Mesenchymal stem cell (in vitro differentiated cells and primary cell): Measurements from ENCODE around the gene CARNS1.

Source experiments
- DNase-seq: peaks from one replicate; pipeline ENCODE4 v3.0.0-alpha.2; 2013
- H2AFZ ChIP-seq: one replicate; pipeline ENCODE4 v1.6.1; 2013; ENCODE audit warnings: low read depth, mild to moderate bottlenecking, control low read depth, inconsistent platforms, low read length, moderate library complexity
- H2AK5ac ChIP-seq: 2 replicates; pipeline ENCODE4 v1.6.1; 2013; ENCODE audit warnings: low read length, moderate library complexity, mild to moderate bottlenecking, inconsistent platforms; ENCODE audit not compliant: severe bottlenecking
- H2BK120ac ChIP-seq: one replicate; pipeline ENCODE4 v1.6.1; 2013; ENCODE audit warnings: low read depth, mild to moderate bottlenecking, inconsistent platforms, low read length, moderate library complexity
- H2BK12ac ChIP-seq, 2 experiments: one replicate each; pipeline ENCODE4 v1.6.1; 2013; ENCODE audit warnings: inconsistent platforms in 2 of 2, low read length in 2 of 2, mild to moderate bottlenecking in 2 of 2, moderate library complexity in 2 of 2, control low read depth in 1 of 2
- H2BK15ac ChIP-seq: one replicate; pipeline ENCODE4 v1.6.1; 2013; ENCODE audit warnings: mild to moderate bottlenecking, low read depth, inconsistent platforms; ENCODE audit not compliant: poor library complexity, severe bottlenecking
- H2BK5ac ChIP-seq: 2 replicates; pipeline ENCODE4 v1.6.1; 2013; ENCODE audit warnings: low read depth, mild to moderate bottlenecking, low read length, control low read depth, inconsistent platforms; ENCODE audit not compliant: poor library complexity, severe bottlenecking
- H3K14ac ChIP-seq, 2 experiments: one replicate each; pipeline ENCODE4 v1.6.1; 2013; ENCODE audit warnings: inconsistent platforms in 2 of 2, low read length in 2 of 2, control low read depth in 1 of 2, mild to moderate bottlenecking in 1 of 2, moderate library complexity in 1 of 2
- H3K18ac ChIP-seq, 2 experiments: one replicate each; pipeline ENCODE4 v1.6.1; 2013; ENCODE audit warnings: inconsistent platforms in 2 of 2, low read length in 2 of 2, control low read depth in 1 of 2, low read depth in 1 of 2, mild to moderate bottlenecking in 1 of 2
- H3K23ac ChIP-seq, 2 experiments: one replicate each; pipeline ENCODE4 v1.6.1; 2013; ENCODE audit warnings: inconsistent platforms in 2 of 2, low read length in 2 of 2, mild to moderate bottlenecking in 2 of 2, moderate library complexity in 2 of 2, control low read depth in 1 of 2
- H3K27ac ChIP-seq: 2 replicates; pipeline ENCODE4 v1.5.1; 2013; ENCODE audit warnings: mild to moderate bottlenecking, moderate library complexity, low read length, control low read depth, inconsistent platforms; ENCODE audit not compliant: poor library complexity, severe bottlenecking
- H3K27me3 ChIP-seq, 2 experiments: 2 replicates each; pipeline versions ENCODE4 v1.6.1 to v1.7.0; 2013; ENCODE audit warnings: low read length in 2 of 2, mild to moderate bottlenecking in 2 of 2, moderate library complexity in 2 of 2, control low read depth in 1 of 2, inconsistent platforms in 1 of 2; ENCODE audit not compliant: control insufficient read depth in 1 of 2, insufficient read depth in 1 of 2
- H3K36me3 ChIP-seq, 2 experiments: 2 replicates each; pipeline versions ENCODE4 v1.6.1 to v1.7.0; 2013; ENCODE audit warnings: low read length in 2 of 2, control low read depth in 1 of 2, inconsistent platforms in 1 of 2, low read depth in 1 of 2, mild to moderate bottlenecking in 1 of 2; ENCODE audit not compliant: insufficient read depth in 2 of 2, control insufficient read depth in 1 of 2
- H3K4ac ChIP-seq, 2 experiments: one replicate each; pipeline ENCODE4 v1.6.1; 2013; ENCODE audit warnings: inconsistent platforms in 2 of 2, low read length in 2 of 2, mild to moderate bottlenecking in 2 of 2, moderate library complexity in 2 of 2, control low read depth in 1 of 2, low read depth in 1 of 2
- H3K4me1 ChIP-seq: 2 replicates; pipeline ENCODE4 v1.6.1; 2013; ENCODE audit warnings: low read depth, low read length, control low read depth; ENCODE audit not compliant: control insufficient read depth, insufficient read depth
- H3K4me2 ChIP-seq: 2 replicates; pipeline ENCODE4 v1.6.1; 2013; ENCODE audit warnings: low read length, mild to moderate bottlenecking, inconsistent platforms; ENCODE audit not compliant: poor library complexity, severe bottlenecking
- H3K4me3 ChIP-seq, 2 experiments: 2 replicates each; pipeline versions ENCODE4 v1.5.1 to v1.7.0; 2013; ENCODE audit warnings: low read length in 2 of 2, mild to moderate bottlenecking in 2 of 2, control low read depth in 1 of 2, low read depth in 1 of 2; ENCODE audit not compliant: insufficient read depth in 1 of 2
- H3K79me1 ChIP-seq: replicated peaks from 2 replicates; pipeline ENCODE4 v1.6.1; 2013; ENCODE audit warnings: mild to moderate bottlenecking, control low read depth, low read length, inconsistent platforms; ENCODE audit not compliant: poor library complexity, severe bottlenecking
- H3K9ac ChIP-seq: 2 replicates; pipeline ENCODE4 v1.7.0; 2013; ENCODE audit warnings: mild to moderate bottlenecking, low read length, moderate library complexity
- H3K9me3 ChIP-seq: 2 replicates; pipeline ENCODE4 v1.7.0; 2013; ENCODE audit warnings: mild to moderate bottlenecking, low read length; ENCODE audit not compliant: control insufficient read depth
- H4K8ac ChIP-seq: one replicate; pipeline ENCODE4 v1.6.1; 2013; ENCODE audit warnings: inconsistent platforms, mild to moderate bottlenecking, low read length, moderate library complexity
- H4K91ac ChIP-seq: one replicate; pipeline ENCODE4 v1.6.1; 2013; ENCODE audit warnings: mild to moderate bottlenecking, low read length, inconsistent platforms
- WGBS: methylation state at CpG from one replicate; pipeline ENCODE4 v1.1.7; 2013; ENCODE audit warnings: mixed read lengths; 5-methylcytosine and 5-hydroxymethylcytosine counted together

CARNS1 gene

GRCh38 chr11:67398661-67399563 lies 16.6 kb upstream of the CARNS1 start:
- no peak overlapping the region for H2BK12ac ChIP-seq
- no peak overlapping the region for H2AK5ac ChIP-seq
- H3K4ac ChIP-seq = peak overlapping the region in 1 of 2 experiments; percentile 25
- H3K4me3 ChIP-seq = no peak overlapping the region
- H3K4me1 ChIP-seq = peaks cover 31% of the 10 kb centered on the region
- no peak overlapping the region for H2AFZ ChIP-seq
- H3K23ac ChIP-seq = peak overlapping the region in 1 of 2 experiments; percentile 37
- H4K8ac ChIP-seq = peak overlapping the region; percentile 19
- H3K79me1 ChIP-seq = peaks cover 26% of the 10 kb centered on the region
- H4K91ac ChIP-seq = peak overlapping the region; percentile 18
- no peak for DNase-seq
- no peak overlapping the region for H3K9ac ChIP-seq
- no peak overlapping the region for H3K18ac ChIP-seq
- H3K4me2 ChIP-seq = no peak overlapping the region
- H3K9me3 ChIP-seq = no peaks in the 10 kb centered on the region
- H3K36me3 ChIP-seq = peaks cover 44 to 57% of the 10 kb centered on the region in 2 experiments
- H3K27me3 ChIP-seq = no peaks in the 10 kb centered on the region
- peak overlapping the region in 1 of 2 experiments; percentile 55 for H3K14ac ChIP-seq
- H2BK15ac ChIP-seq = no peak overlapping the region
- 92% methylated on average over 29 of the region's 31 CpGs for WGBS
- no peak overlapping the region for H3K27ac ChIP-seq
- no peak overlapping the region for H2BK120ac ChIP-seq
- no peak overlapping the region for H2BK5ac ChIP-seq

- Histone ChIP-seq H2BK12ac (peak overlapping the region in 1 of 2 experiments; percentile 11), H2AK5ac (no peak overlapping the region), H2BK5ac (no peak overlapping the region), H3K9ac (peak overlapping the region; percentile 96), H3K4me3 (peak overlapping the region; percentile 84 to 89), H3K4me2 (peak overlapping the region; percentile 66), H2AFZ (no peak overlapping the region), H3K18ac (no peak overlapping the region), H3K27ac (no peak overlapping the region), H3K14ac (peak overlapping the region in 1 of 2 experiments; percentile 27), H2BK15ac (no peak overlapping the region), H4K91ac (no peak overlapping the region), H3K4ac (peak overlapping the region in 1 of 2 experiments; percentile 10), H3K36me3 (peaks cover 39 to 50% of the 10 kb centered on the region in 2 experiments), H3K79me1 (peaks cover 22% of the 10 kb centered on the region), H2BK120ac (no peak overlapping the region), H3K4me1 (peaks cover 31% of the 10 kb centered on the region), H4K8ac (no peak overlapping the region), H3K27me3 (no peaks in the 10 kb centered on the region), H3K9me3 (no peaks in the 10 kb centered on the region), H3K23ac (peak overlapping the region in 1 of 2 experiments; percentile 46)
- 69% methylated on average over 23 of the region's 23 CpGs for WGBS
- peak; percentile 45 for DNase-seq
Measured at GRCh38 chr11:67400251-67400941, 15.1 kb upstream of the CARNS1 start.

GRCh38 chr11:67400942-67401494 lies 14.5 kb upstream of the CARNS1 start:
- peak overlapping the region; percentile 87 to 94 for H3K18ac ChIP-seq
- peak overlapping the region; percentile 92 to 99 for H3K4ac ChIP-seq
- peak overlapping the region; percentile 37 for H3K27ac ChIP-seq
- H2BK15ac ChIP-seq = no peak overlapping the region
- peak overlapping the region; percentile 96 for H3K9ac ChIP-seq
- H3K27me3 ChIP-seq = peaks cover 0 to 3% of the 10 kb centered on the region in 2 experiments
- H3K79me1 ChIP-seq = peaks cover 21% of the 10 kb centered on the region
- peak overlapping the region; percentile 85 for H4K91ac ChIP-seq
- H3K23ac ChIP-seq = peak overlapping the region in 1 of 2 experiments; percentile 70
- peak overlapping the region; percentile 74 for H2AFZ ChIP-seq
- H3K4me3 ChIP-seq = peak overlapping the region; percentile 84 to 89
- H2BK5ac ChIP-seq = peak overlapping the region; percentile 58
- peak overlapping the region in 1 of 2 experiments; percentile 67 for H2BK12ac ChIP-seq
- no peak overlapping the region for H4K8ac ChIP-seq
- peaks cover 31% of the 10 kb centered on the region for H3K4me1 ChIP-seq
- peak; percentile 36 for DNase-seq
- H3K9me3 ChIP-seq = no peaks in the 10 kb centered on the region
- WGBS = 12% methylated on average over 24 of the region's 27 CpGs
- H3K4me2 ChIP-seq = peak overlapping the region; percentile 66
- H3K14ac ChIP-seq = peak overlapping the region; percentile 77 to 91
- peak overlapping the region; percentile 72 for H2AK5ac ChIP-seq
- H3K36me3 ChIP-seq = peaks cover 35 to 44% of the 10 kb centered on the region in 2 experiments
- H2BK120ac ChIP-seq = peak overlapping the region; percentile 93
